ENCODE results near the gene DNAH9. TPM values are rescaled to one million over a fixed set of nuclear protein-coding genes. Genes with fewer than 3 reads are reported as not detected.

DNAH9 gene
- total RNA-seq, 3 donors from 2014 or later (not counting 1 experiment from before 2014, with no cell fraction given) = not detected

DNA sequence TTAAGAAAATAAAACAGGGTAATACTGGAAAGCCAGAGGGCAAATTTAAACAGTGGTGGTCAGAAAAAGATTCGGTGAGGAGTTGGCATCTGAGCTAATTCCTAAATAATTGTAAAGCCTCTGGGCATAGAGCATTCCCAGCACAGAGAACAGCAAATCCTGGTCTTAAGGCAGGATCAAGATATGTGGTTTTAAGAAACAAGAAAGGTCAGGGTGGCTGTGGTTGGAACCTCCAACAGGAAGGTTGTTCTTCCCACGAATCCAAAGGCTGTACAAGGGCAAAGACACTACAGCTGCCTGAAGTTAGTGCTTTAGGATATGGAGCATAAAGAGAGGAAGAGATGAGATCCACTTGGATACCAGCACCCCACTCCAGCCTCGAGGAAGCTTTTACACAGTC lies 284.4 kb downstream of the DNAH9 start:
- no peak for ATAC-seq
- no peak overlapping the region for H3K27ac ChIP-seq (ENCODE audit: low read length)

DNA sequence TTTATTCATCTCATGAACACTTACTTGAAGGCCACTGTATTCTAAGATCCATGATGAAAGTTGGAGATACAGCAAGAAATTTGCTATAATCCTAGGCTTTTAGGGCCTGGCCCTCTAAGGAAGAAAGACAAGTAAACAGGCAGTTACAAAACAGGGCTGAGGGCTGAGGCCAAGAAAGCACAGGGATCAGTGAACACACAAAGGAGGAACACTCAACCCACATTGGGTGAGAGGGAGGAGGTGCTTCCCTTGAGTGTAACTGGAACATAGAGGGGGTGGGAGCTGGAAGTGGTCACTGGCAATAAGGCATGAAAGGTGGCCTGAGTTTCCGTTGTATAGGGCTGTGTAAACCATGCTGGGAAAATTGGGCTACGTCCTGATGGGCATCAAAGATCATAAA lies 286.8 kb downstream of the DNAH9 start:
- H3K4me3 ChIP-seq (ENCODE audit: low read length) = no peak overlapping the region
- no peaks in the 10 kb centered on the region for H3K4me1 Mint-ChIP-seq
- WGBS (ENCODE audit: insufficient coverage) = 83% methylated on average over 2 of the region's 2 CpGs
- no peaks in the 10 kb centered on the region for H3K36me3 ChIP-seq (ENCODE audit: control insufficient read depth, insufficient read depth, low read length)
- H3K27me3 ChIP-seq (ENCODE audit: control insufficient read depth, insufficient read depth, low read length) = no peaks in the 10 kb centered on the region
- no peak overlapping the region for H3K27ac Mint-ChIP-seq
- peaks cover 0 to 5% of the 10 kb centered on the region in 2 donors for H3K9me3 Mint-ChIP-seq
- ATAC-seq (no peak), DNase-seq (no peak)
- no peak overlapping the region for H3K27ac ChIP-seq (ENCODE audit: low read length)
- no peaks in the 10 kb centered on the region for H3K4me1 ChIP-seq (ENCODE audit: control insufficient read depth, insufficient read depth, low read length)
- TF ChIP-seq, protein P1, sequence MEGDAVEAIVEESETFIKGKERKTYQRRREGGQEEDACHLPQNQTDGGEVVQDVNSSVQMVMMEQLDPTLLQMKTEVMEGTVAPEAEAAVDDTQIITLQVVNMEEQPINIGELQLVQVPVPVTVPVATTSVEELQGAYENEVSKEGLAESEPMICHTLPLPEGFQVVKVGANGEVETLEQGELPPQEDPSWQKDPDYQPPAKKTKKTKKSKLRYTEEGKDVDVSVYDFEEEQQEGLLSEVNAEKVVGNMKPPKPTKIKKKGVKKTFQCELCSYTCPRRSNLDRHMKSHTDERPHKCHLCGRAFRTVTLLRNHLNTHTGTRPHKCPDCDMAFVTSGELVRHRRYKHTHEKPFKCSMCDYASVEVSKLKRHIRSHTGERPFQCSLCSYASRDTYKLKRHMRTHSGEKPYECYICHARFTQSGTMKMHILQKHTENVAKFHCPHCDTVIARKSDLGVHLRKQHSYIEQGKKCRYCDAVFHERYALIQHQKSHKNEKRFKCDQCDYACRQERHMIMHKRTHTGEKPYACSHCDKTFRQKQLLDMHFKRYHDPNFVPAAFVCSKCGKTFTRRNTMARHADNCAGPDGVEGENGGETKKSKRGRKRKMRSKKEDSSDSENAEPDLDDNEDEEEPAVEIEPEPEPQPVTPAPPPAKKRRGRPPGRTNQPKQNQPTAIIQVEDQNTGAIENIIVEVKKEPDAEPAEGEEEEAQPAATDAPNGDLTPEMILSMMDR (IDR thresholded peaks at IDR 0.05) = no peak
- no peak overlapping the region for H3K4me3 Mint-ChIP-seq
- H3K27me3 Mint-ChIP-seq (ENCODE audit: low read depth in 2 of 2) = no peaks in the 10 kb centered on the region
- intact Hi-C loops (cut with micrococcal nuclease) = no loop called here
- H3K36me3 Mint-ChIP-seq = no peaks in the 10 kb centered on the region
- no peaks in the 10 kb centered on the region for H3K9me3 ChIP-seq (ENCODE audit: control insufficient read depth, insufficient read depth, low read length)

More for the DNA sequence above, 284.4 kb downstream of the DNAH9 start:
- no peak for DNase-seq
- Mint-ChIP-seq H3K9me3 (peaks cover 0 to 5% of the 10 kb centered on the region in 2 donors), H3K4me3 (no peak overlapping the region), H3K4me1 (no peaks in the 10 kb centered on the region), H3K36me3 (no peaks in the 10 kb centered on the region), H3K27me3 (ENCODE audit: low read depth in 2 of 2) (no peaks in the 10 kb centered on the region), H3K27ac (no peak overlapping the region)
- H3K36me3 ChIP-seq (ENCODE audit: control insufficient read depth, insufficient read depth, low read length) = no peaks in the 10 kb centered on the region
- H3K4me3 ChIP-seq (ENCODE audit: low read length) = no peak overlapping the region
- H3K27me3 ChIP-seq (ENCODE audit: control insufficient read depth, insufficient read depth, low read length) = no peaks in the 10 kb centered on the region
- 49% methylated on average over 2 of the region's 3 CpGs for WGBS (ENCODE audit: insufficient coverage)
- intact Hi-C loops (cut with micrococcal nuclease) = no loop called here
- no peaks in the 10 kb centered on the region for H3K9me3 ChIP-seq (ENCODE audit: control insufficient read depth, insufficient read depth, low read length)
- TF ChIP-seq, protein P1 (IDR thresholded peaks at IDR 0.05) = no peak
- H3K4me1 ChIP-seq (ENCODE audit: control insufficient read depth, insufficient read depth, low read length) = no peaks in the 10 kb centered on the region

DNA sequence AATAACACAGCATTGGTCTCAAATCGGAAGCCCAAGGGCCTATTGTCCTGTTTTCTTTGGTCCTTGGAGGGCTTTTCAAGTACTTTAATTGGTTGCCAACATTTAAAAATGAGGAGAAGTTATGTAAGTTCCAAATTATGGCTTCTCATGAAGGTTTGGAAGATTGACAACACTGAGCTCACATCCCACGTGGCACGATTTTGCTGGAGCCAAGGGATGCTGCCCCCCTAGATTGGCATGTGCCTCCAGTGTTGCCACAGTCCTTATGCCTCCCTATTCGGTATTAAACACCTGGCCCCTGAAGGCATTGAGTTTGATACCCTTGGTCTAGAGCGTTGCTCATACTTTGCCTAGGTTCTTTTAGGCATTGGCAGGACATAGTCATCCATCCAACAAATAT lies 291.0 kb downstream of the DNAH9 start:
- ATAC-seq (no peak), DNase-seq (no peak)
- H3K27ac ChIP-seq (ENCODE audit: low read length) = no peak overlapping the region
- peaks cover 0 to 5% of the 10 kb centered on the region in 2 donors for H3K9me3 Mint-ChIP-seq
- no peak overlapping the region for H3K27ac Mint-ChIP-seq
- 88% methylated on average over 5 of the region's 5 CpGs for WGBS (ENCODE audit: insufficient coverage)
- H3K4me1 Mint-ChIP-seq = no peaks in the 10 kb centered on the region
- TF ChIP-seq, protein P1 (IDR thresholded peaks at IDR 0.05) = no peak
- no peaks in the 10 kb centered on the region for H3K27me3 Mint-ChIP-seq (ENCODE audit: low read depth in 2 of 2)
- intact Hi-C loops (cut with micrococcal nuclease) = no loop called here
- no peaks in the 10 kb centered on the region for H3K36me3 ChIP-seq (ENCODE audit: control insufficient read depth, insufficient read depth, low read length)
- H3K9me3 ChIP-seq (ENCODE audit: control insufficient read depth, insufficient read depth, low read length) = no peaks in the 10 kb centered on the region
- no peak overlapping the region for H3K4me3 ChIP-seq (ENCODE audit: low read length)
- no peaks in the 10 kb centered on the region for H3K4me1 ChIP-seq (ENCODE audit: control insufficient read depth, insufficient read depth, low read length)
- no peaks in the 10 kb centered on the region for H3K36me3 Mint-ChIP-seq
- no peaks in the 10 kb centered on the region for H3K27me3 ChIP-seq (ENCODE audit: control insufficient read depth, insufficient read depth, low read length)
- no peak overlapping the region for H3K4me3 Mint-ChIP-seq

DNA sequence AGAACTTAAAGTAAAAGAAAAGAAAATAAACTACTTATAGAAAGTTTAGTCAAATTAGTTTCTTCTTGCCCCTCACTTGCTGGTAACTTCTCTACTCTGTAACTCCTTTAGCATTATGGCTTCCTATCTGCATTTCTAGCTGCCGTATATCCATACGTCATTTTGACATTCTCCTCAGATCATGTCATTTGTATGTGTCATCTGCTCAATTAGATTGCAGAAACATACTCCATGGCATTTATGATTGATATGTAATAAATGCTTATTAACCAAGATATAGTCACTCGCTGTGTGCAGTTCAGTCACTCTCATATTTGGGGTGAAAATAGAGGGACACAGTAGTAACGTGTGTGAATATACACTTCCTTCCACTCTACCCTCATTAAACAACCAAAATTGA lies 295.6 kb downstream of the DNAH9 start:
- no peaks in the 10 kb centered on the region for H3K27me3 ChIP-seq (ENCODE audit: control insufficient read depth, insufficient read depth, low read length)
- DNase-seq = no peak
- TF ChIP-seq, protein P1 (IDR thresholded peaks at IDR 0.05) = no peak
- H3K27ac ChIP-seq (ENCODE audit: low read length) = no peak overlapping the region
- ATAC-seq = no peak
- 95% methylated on average over 2 of the region's 4 CpGs for WGBS (ENCODE audit: insufficient coverage)
- H3K36me3 ChIP-seq (ENCODE audit: control insufficient read depth, insufficient read depth, low read length) = no peaks in the 10 kb centered on the region
- no peak overlapping the region for H3K4me3 ChIP-seq (ENCODE audit: low read length)
- intact Hi-C loops (cut with micrococcal nuclease) = no loop called here
- no peaks in the 10 kb centered on the region for H3K9me3 ChIP-seq (ENCODE audit: control insufficient read depth, insufficient read depth, low read length)
- Mint-ChIP-seq H3K27ac (no peak overlapping the region), H3K4me1 (no peaks in the 10 kb centered on the region), H3K4me3 (no peak overlapping the region), H3K36me3 (no peaks in the 10 kb centered on the region), H3K9me3 (peaks cover 0 to 3% of the 10 kb centered on the region in 2 donors), H3K27me3 (ENCODE audit: low read depth in 2 of 2) (no peaks in the 10 kb centered on the region)
- no peaks in the 10 kb centered on the region for H3K4me1 ChIP-seq (ENCODE audit: control insufficient read depth, insufficient read depth, low read length)

Measured in natural killer cell (primary cell).